ENCODE results near the gene DHRS13. TPM values are rescaled to one million over a fixed set of nuclear protein-coding genes. Genes with fewer than 3 reads are reported as not detected.
"Not testable (repeated sequence)": the region's sequence is repeated elsewhere in the genome, so short reads cannot be mapped to it uniquely, and the experiment has no call there.

DHRS13 gene
- total and polyA plus RNA-seq, 10 donors = 12.2 to 51.2 (median 18.9) TPM

- peak overlapping the region; percentile 95 to 99 (median 98) for H3K27ac ChIP-seq
- peak overlapping the region; percentile 81 to 97 (median 90) for H3K4me3 ChIP-seq
- no peaks in the 10 kb centered on the region for H3K27me3 ChIP-seq (replicated peaks in 1 of 7)
- no peak for DNase-seq
- intact Hi-C loops (cut with DNase I; ENCODE audit: low total_unique reads) = no loop called here
- H3K4me1 ChIP-seq = peaks cover 66 to 94% (median 85%) of the 10 kb centered on the region in 6 donors
- peaks cover 0 to 12% (median 0%) of the 10 kb centered on the region in 6 donors for H3K36me3 ChIP-seq
- no peaks in the 10 kb centered on the region for H3K9me3 ChIP-seq
- 2 to 6% (median 2%) methylated on average over 5 of the region's 5 CpGs for WGBS, 5 donors
- TF ChIP-seq POLR2A (IDR thresholded peaks at IDR 0.05) (no peak), CTCF (IDR thresholded peaks at IDR 0.05 in 8 of 11, conservative IDR thresholded peaks at IDR 0.05 in 3 of 11) (no peak), POLR2AphosphoS5 (IDR thresholded peaks at IDR 0.05) (no peak)
Measured at GRCh38 chr17:28896491-28896883, 6.4 kb downstream of the DHRS13 start.

- 36 to 62% (median 45%) methylated on average over 3 of the region's 3 CpGs for WGBS, 5 donors
- Histone ChIP-seq H3K4me1 (peaks cover 62 to 94% (median 85%) of the 10 kb centered on the region in 6 donors), H3K27ac (peak overlapping the region; percentile 95 to 99 (median 98)), H3K36me3 (peaks cover 0 to 16% (median 2%) of the 10 kb centered on the region in 6 donors), H3K27me3 (replicated peaks in 1 of 7) (no peaks in the 10 kb centered on the region), H3K4me3 (peak overlapping the region; percentile 81 to 97 (median 90)), H3K9me3 (no peaks in the 10 kb centered on the region)
- TF ChIP-seq POLR2A (IDR thresholded peaks at IDR 0.05) (no peak), POLR2AphosphoS5 (IDR thresholded peaks at IDR 0.05) (no peak), CTCF (IDR thresholded peaks at IDR 0.05 in 8 of 11, conservative IDR thresholded peaks at IDR 0.05 in 3 of 11) (no peak)
- intact Hi-C loops (cut with DNase I; ENCODE audit: low total_unique reads) = no loop called here
- peak; percentile 77 for DNase-seq
Measured at GRCh38 chr17:28895794-28896447, 7.0 kb downstream of the DHRS13 start.

GRCh38 chr17:28893248-28894183 is 9.4 kb downstream of the DHRS13 start:
- intact Hi-C loops (cut with DNase I; ENCODE audit: low total_unique reads); H3K27me3 ChIP-seq (replicated peaks in 1 of 7); H3K9me3 ChIP-seq: not testable (repeated sequence)
- DNase-seq = peak; percentile 87
- peak in 1 of 3 donors; percentile 65 for TF ChIP-seq POLR2AphosphoS5 (IDR thresholded peaks at IDR 0.05)
- peak overlapping the region; percentile 83 to 99 (median 98) for H3K27ac ChIP-seq
- WGBS, 5 donors = 27 to 50% (median 38%) methylated on average over 16 of the region's 16 CpGs
- H3K4me3 ChIP-seq = peak overlapping the region in 2 of 8 donors; percentile 2 to 52
- peaks cover 70 to 94% (median 93%) of the 10 kb centered on the region in 6 donors for H3K4me1 ChIP-seq
- H3K36me3 ChIP-seq = peaks cover 0 to 34% (median 3%) of the 10 kb centered on the region in 6 donors

GRCh38 chr17:28892024-28892423 is 10.9 kb downstream of the DHRS13 start:
- Histone ChIP-seq H3K4me3 (no peak overlapping the region), H3K27ac (peak overlapping the region; percentile 83 to 99 (median 98)), H3K4me1 (peaks cover 72 to 99% (median 99%) of the 10 kb centered on the region in 6 donors), H3K36me3 (peaks cover 0 to 49% (median 10%) of the 10 kb centered on the region in 6 donors), H3K9me3 (no peaks in the 10 kb centered on the region), H3K27me3 (replicated peaks in 1 of 7) (no peaks in the 10 kb centered on the region)
- DNase-seq = no peak
- WGBS, 5 donors = 68 to 92% (median 88%) methylated on average over 2 to 4 of the region's 4 CpGs
- TF ChIP-seq POLR2AphosphoS5 (IDR thresholded peaks at IDR 0.05) (no peak), CTCF (IDR thresholded peaks at IDR 0.05 in 8 of 11, conservative IDR thresholded peaks at IDR 0.05 in 3 of 11) (no peak), POLR2A (IDR thresholded peaks at IDR 0.05) (no peak)
- intact Hi-C loops (cut with DNase I; ENCODE audit: low total_unique reads) = no loop called here

All from spleen (tissue), 11 donors.